Effector CD4-positive, alpha-beta T cell (primary cell): ENCODE data around the gene PHYKPL.

ENCODE experiments used
- DNase-seq: peaks from one replicate; pipeline ENCODE4 v3.0.0-alpha.2; 2020
- total RNA-seq: gene quantifications from one replicate; lab custom pipeline; 2026; lab: John Stamatoyannopoulos, UW

The PHYKPL gene
- total RNA-seq = 115 reads per million, percentile 85 among the genes with 10 or more reads in this experiment

DNA sequence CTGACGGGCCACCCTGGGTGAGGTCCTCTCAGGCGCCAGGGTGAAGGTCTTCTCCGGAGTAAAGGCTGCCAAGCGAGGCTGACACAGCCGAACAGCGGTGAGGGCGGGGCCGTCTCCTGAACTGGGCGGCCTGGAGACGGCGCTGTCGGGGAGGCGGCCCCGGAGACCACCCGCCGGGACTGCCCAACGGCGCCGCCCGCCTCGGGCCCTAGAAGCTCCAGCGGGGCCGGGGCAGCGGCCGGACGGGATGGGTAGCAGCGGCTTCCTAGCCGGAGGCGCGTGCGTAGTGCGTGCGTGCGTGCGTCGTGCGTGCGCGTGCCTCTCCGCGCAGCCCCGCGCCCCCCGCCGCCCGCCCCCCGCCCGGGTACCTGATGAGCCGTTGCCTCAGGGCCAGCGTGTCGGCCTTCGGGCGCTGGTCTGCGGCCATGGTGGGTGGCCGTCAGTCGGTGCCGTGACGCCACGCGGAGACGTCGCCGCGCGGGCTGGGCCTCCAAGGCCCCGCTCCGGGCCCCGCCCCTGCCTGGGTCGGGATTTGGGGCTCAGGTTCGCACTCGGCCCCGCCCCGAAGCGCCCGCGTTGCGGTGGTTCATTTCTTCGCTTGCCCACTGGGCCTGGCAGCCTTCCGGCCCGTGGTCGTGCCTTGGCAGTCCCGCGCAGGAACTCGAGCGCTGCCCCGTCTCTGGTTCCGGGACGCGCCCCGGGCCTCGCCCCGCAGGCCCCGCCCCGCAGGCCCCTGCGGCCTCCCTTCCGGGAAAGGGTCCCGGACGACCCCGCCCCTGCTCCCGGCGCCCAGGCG lies at the start of gene PHYKPL:
Gene PHYKPL, minus strand, starts transcription at position 679 of the 796 bp plus-strand sequence. Its CDS starts 252 bp downstream, at position 427.
- DNase-seq = peak; percentile 52

DNA sequence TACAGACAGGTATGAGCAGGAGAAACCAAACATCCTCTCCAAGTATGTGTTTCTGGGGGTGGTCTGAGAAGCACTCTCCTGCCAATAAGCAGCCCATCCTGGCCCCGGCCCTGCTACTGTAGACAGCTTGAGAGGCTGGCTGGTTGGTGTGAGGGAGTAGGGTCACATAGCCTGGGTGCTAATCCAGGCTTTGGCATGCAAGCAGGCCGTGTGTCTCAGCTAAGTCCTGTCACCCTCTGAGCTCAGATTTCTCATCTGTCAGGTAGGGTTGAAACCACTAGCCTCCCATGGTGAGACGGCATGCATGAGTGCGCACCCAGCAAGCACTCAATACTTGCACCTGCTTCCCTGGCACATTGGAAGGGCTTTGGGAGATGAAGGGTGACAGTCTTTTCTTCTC lies 49.8 kb upstream of the PHYKPL start:
- DNase-seq = no peak

DNA sequence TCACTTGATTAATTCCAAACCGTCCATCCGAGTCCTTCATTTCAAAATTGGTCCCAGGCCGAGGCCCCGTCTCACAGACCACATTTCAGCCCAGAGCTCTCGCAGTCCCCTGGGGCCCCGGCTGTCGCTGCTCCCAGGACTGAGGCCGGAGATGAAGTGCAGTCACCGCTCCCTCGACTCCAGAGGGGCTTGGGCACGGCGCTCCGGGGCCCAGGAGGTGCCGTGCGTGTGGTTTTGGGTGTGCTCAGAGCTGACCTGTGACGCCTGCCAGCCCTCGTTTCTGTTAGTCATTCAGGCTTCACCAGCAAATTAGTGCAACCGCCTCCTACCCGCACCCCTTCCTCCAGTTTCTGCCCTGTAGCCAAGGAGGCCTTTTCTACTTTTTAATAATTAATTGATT lies 48.7 kb upstream of the PHYKPL start:
- DNase-seq = no peak

DNA sequence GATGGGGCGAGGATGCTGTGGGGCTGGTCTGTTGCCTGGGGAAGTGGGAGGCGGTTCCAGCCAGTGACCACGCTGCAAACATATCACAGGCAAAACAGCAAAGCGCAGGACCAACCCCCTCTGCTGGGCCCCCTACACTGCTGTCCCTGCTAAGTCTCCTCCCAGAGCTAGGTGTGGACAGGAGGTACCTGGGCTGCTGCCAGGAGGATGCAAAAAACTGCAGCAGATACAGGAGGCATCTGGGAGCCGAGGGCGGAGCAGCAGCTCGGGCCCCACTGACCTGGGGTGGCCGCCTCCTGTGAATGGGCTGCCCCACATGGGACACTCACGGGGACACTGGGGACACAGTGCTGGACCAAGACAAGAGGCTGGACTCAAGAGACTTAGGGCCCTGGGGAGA lies 48.0 kb upstream of the PHYKPL start:
- DNase-seq = no peak

DNA sequence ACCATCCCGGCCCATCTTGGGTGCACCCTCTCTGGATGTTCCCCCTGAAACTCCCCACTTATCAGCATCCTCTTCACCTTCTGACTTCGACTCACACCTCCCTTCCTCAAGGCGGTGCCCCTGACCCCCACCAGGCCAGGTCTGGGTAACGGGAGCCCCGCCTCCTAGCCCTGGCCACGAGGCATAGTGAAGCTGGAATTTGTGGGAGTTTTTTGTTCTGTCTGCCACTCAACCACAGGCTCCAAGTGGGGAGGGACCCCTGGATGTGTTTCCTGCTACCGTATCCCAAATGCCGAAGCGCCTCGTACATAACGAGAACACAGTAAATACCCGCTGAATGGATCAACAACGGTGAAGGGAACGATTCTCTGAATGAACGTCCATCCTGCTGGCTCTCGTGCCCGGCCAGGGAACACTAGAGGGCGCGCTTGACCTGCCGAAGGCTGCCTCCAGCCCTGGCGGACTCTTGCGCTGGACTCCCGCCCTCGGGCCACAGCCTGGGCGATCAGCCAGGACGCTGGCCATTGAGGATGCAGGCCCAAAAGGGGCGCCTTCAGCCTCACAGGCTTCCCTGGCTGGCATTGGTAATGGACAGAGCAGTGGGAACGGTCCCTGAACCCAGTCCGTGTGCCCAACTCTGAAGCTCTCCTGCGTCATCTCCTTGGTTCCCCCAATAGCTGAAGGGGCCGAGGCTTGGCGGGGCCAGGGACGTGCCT lies 47.3 kb upstream of the PHYKPL start:
- peak; percentile 28 for DNase-seq

DNA sequence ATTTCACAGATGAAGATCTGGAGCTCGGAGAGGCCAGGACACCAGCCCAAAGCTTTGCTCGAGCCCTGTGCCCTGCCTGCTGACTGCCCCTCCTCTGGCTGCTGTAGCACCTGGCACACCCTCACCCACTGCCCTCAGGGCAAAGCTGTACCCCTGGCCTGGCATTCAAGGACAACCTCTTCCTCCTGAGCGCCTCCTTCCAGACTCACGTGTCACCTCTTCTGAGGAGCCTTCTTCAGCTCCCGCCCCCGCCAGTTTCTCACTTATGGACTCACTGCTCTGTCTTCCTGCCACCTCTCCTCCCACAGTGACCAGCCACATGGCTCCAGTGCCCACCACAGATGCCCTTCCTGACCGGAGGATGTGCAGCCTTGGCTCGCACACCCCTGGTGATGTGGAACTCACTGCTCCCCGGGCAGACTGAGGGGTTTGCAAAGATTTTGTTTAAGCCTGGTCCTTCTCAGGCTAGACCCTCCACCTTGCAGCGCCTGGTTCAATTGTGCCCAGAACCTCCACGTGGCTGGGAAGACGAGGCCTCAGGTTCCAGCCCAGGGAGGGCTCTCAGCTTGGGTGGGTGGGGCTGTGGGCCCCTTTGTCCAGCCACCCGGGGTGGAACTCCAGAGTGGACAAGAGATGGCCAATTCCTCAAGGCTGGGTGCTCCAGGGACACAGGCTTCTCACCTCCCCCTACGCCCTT lies 46.6 kb upstream of the PHYKPL start:
- DNase-seq = no peak

DNA sequence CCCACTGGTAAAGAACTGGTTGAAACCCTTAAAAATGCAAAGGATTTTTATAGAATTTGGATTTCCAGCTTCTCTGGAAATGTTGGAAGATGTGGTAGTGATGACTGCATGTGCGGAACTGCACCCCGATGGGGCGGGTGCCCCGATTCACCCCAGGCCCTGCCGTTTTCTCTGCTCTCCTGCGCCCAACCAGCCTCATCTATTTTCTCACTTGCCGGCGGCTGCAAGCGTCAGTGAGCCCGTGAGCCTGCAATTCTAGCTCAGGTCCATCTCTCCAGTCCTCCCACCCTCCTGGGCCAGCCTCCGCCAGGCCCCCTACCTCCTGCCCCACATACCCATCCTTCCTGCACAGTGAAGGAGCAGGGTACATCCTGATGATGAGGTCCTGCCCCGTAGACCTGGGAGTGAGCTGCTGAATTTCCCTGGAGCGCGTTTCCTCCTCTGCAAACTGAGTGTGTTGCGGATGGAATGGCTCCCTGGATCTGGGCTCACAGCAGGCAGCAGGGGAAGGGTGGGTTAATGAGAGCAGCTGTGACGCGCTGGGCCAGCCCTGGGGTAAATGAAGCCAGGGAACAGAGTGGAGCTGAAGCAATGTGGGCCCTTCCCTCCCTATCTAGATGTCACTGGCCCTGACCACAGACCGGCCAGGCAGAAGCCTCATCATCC lies 45.9 kb upstream of the PHYKPL start:
- DNase-seq = no peak

DNA sequence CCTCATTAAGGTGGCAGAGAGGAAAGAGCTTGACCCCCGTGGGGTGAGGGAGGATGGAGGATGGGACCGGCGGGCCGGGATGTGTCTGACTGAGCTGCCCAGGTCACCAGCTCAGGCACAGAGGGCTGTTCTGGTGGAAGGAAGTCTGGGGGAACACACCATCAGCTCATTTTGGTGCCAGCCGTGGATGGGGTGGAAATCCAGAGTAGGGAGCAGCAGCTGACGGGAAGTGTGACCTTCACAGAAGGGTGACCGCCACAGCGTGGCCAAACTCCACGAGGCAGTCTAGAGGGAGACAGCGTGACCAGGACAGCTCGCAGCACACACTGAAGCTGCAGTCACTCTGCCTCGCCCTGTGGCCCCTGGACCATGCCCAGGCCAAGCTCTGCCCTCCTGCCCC lies 45.3 kb upstream of the PHYKPL start:
- no peak for DNase-seq

DNA sequence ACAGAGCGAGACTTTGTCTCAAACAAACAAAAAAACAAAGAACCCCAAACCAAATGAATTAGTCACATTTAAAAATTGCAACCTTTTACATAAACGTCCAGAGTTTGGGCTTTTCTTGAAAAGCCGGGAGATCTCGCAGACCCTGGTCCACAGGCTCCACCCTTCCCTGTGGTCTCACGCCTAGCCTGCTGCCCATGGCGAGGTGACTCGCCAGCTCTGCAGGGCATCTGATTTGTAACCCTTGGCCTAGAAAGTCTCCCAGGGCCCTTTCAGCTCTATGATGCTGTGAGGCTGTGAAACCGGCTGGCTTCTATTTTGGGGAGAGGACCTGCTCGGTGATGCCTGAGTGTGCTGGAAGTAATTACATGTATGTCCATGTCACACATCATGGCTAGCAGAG lies 44.7 kb upstream of the PHYKPL start:
- DNase-seq = no peak

DNA sequence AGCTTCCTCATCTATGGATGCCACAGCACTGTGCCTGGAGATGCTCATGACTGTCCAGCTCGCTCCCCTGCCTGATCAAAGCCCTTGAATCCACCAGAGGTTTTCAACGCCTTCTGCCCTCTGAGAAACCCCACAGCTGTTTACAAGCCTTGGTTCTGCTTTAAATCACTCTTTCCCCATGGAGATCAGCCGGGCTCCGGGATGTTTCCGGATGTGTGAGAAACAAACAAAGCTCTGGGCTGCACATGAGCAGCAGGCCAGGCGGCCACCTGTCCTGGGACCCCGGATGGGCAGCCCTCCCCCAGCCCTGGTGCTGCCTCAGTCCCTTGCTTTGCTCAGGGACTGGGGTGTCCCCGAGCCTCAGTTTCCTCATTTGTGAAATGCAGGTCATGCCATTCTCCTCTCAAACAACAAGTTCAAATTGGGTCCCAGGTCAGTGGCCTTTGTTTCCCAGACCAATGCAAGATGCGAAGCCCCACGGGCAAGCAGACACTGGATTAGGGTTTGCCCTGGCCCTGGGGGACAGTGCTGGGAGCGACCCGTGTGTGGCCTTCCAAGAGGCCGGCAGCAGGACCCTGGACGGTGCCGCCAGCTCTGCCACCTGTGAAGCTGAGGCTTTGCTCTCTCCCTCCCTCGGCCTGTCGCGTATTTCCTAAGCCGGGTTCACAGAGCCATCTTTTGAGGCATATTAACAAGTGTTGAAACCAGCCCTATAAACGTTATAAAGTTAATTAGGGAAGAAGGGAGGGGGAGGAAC lies 42.4 kb upstream of the PHYKPL start:
- DNase-seq = no peak

DNA sequence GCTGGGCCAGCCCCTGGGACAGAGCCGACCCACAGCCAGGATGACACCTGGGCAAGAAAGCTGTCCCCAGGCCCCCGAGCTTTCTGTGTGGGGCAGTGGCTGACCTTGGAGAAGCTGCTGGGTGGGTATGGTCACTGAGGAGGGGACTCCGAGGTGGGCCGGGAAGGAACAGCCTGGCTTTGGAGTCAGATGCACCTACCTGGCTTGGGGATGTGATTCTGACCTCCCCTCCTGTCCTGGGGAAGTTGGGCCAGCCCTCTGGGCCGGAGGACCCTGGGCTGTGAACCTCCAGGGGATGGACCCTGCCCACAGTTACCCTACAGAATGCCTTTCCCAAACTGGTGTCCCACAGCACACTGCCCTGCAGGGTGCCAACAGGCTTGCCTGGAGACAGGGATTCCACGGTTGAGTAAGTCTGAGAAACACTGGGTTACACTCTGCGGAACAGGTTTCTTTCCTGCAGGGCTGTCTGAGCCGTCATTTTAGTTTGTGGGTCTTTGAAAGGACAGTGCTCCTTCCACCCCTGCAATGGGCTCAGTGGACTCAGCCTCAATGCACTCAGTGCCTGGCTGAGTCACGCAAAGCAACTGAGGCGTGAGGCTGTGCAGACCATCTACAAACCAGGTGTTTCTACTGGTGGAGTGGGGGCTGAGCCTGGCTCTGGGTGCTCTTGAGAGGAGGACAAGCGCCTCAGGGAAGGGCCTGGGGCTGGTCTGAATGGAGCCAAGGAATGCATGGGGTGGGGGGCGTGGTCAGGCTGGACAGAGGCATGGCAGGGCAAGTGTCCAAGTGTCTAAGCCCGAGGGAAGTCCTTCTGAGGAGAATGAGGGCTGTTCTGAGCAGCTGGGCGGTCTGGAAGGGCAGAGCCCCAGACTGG lies 41.3 kb upstream of the PHYKPL start:
- no peak for DNase-seq

DNA sequence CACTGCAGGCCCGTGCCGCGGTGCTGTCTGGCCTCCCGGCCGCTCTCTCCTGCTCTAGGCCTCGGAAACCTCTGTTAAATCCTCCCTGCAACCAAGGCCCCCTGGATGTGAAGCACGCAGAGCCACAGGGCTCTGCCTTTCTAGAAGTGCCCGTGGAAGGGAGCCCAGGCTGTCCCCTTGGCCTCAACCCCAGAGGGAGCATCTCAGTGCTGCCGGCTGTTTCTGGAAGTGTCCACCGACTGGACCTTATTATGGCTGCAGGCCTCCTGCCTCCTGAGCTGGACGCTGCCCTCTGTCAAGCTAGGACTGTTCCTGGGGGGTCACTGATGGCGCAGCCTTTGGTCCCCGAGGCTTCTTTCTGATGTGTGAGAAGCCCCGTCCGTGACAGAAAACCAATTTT lies 40.4 kb upstream of the PHYKPL start:
- DNase-seq = no peak

DNA sequence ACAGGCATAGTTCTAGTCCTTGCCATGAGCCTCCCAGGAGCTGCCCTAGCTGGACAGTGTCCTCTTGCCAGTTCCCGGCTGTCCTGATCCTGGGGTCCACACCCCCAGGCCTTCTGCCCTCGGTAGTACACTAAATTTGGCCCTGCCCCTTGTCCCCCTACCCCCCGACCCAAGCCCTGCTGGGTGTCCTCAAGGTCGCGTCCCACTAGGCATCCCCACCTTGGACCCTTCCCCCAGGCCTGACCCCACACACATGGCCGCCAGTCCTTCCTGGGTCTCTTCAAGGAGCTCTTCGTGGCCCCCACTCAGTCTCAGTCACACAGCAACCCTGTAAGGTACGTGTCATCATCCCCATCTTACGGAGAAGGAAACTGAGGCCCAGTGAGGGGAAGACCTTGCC lies 40.0 kb upstream of the PHYKPL start:
- no peak for DNase-seq

DNA sequence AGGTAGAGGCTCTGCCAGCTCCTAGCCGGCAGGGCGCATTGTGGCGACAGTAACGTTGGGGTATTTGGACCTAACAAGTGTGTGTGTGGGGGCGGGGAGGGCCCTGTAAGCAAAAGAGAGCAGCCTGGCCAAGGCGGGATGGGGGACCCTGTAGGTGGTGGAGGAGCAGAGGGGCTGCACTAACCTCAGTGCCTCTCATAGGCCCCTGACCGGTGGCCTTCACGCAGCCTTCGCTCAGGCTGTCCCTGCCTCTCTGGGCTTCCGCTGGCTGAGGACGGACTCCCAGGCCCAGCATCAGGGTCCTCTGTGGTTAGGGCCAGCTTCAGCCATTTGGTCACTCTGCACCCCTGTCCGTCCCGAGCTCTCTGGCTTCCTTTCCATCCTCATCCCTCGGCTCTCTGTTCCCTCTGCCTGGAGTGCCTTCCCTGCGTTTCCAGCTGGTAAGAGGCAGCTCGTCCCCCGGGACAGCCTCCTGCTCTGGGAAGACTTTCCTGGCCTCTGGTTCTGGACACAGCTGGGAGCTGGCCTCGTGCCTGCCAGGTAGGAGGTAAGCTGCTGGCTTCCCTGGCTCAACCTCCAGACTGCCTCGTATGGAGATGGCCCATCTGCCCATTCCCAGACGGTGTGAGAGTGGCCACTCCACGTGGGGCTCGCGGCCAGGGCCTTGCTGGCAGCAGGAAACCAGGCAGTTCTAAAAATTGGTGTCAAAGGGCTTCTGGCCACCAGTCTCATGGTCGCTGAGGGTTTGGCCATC lies 39.3 kb upstream of the PHYKPL start:
- DNase-seq = no peak

DNA sequence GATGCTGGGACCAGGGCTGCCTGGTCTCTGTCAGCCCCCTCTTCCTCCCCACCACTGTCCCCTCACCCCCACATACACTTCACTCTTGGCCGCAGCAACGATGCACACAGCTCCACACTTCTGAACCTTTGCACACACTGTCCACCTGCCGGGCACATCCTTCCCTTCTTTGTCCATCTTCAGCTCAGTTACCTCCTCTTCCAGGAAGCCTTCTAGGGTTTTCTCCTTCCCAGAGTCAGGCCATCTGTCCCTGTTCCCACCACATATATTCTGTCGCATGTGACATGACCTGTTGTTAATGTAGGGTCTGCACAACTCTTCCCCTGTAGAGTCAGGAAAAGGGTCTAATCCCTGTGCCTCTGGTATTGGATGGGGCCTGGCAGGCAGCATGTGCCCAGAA lies 38.6 kb upstream of the PHYKPL start:
- no peak for DNase-seq

DNA sequence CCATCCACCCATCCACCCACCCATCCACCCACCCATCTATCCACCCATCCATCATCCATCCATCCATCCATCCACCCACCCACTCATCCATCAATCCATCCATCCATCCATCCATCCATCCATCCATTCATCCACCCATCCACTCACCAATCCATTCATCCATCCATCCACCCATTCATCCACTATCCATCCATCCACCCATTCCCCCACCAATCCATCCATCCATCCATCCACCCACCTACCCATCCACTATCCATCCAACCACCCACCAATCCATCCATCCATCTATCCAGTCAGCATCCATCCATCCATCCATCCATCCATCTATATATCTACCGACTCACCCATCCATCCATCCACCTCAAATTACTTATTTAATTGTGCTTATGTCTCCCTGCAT lies 36.9 kb upstream of the PHYKPL start:
- DNase-seq = no peak

DNA sequence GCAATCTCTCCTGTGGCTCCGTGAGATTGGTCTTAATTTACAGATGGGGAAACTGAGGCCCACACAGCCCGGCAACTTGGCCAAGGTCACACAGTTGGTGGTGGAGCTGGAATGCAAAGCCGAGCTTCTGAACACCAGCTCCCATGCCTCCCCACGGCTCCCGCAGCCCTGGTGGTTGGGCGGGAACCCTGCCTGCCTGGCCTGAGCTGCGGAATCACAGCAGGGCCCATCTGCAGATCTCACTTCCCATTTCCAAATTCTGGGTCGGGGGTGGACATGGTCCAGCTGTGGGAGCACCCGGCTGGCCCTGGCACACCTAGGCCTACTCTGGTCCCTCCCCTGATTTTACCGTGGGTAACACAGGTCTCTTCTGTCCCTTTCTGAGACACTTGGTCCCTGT lies 35.3 kb upstream of the PHYKPL start:
- DNase-seq = no peak

DNA sequence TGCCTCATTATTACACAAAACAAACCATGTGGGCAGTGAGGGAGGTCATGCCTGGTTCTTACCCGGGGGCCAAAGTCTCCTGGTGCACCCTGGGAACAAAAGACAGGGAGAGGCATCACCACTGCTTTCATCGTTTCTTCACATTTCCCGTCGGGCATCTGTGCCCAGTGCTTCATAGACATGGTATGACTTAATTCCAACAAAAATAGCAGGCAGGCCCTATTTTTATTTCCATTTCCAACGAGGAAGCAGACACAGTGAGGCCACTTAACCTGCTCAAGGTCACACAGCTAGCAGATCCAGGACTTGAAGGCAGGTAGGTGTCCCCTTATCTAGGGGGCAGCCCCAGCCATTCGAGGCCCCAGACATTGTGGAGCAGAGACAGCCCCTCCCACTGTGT lies 34.6 kb upstream of the PHYKPL start:
- no peak for DNase-seq

DNA sequence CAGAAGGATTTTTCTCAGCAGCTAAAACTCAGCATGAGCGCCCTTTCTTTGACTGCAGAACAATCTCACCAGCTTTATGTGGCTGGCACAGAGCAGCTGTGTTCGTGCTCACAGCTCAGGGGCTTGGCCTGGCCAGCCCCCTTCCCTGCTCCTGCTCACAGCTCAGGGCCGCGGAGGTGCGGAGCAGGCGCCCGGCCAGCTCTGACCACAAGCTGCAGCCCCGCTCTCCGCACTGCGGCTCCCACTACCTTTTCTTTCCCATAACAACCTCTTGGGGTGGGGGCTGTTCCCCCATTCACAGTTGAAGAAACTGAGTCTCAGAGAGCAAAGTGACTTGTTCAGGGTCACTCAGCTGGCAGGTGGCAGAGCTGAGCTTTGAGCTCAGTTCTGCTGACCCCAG lies 34.0 kb upstream of the PHYKPL start:
- DNase-seq = no peak

DNA sequence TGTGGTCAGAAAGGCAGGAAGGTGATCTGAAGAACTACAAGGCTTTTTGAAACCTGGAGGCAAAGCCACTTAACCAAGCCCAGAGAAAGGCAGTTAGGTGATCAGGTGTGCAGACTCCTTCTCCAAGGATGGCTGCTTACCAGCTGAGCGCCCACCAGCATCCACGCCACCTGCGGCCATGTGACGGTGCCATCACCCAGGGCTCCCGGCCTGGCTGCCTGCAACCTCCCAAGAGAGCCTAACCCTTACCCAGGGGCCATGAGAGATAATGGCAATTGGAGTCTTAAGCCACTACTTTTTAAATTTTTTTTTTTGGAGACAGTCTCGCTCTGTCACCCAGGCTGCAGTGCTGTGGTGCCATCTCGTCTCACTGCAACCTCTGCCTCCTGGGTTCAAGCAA lies 33.1 kb upstream of the PHYKPL start:
- no peak for DNase-seq

DNA sequence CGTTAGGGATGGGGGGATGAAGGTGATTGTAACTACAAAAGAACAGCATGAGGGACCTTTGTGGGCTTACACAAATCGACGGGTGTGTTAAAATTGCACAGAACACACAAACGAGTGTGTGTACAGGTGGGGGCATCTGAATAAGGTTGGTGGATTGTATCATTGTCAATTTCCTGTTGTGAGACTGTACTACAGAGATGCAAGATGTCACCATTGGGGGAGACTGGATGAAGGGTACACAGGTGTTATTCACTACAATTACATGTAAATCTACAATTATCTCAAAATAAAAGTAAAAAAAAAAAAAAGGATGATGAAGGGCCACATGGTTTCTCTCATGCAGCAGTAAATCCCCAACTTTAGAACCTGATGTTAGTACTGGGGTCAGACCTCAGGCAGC lies 31.4 kb upstream of the PHYKPL start:
- DNase-seq = no peak
